BLaER1 treated with 17β-estradiol and CSF1 and Interleukin-3, amounts not matched to agents 10 nM and 100 nM (cell line): ENCODE data around the gene TRMT61A.
"Not testable (repeated sequence)": the region's sequence is repeated elsewhere in the genome, so short reads cannot be mapped to it uniquely, and the experiment has no call there.

Experiments used
- H3K27ac ChIP-seq, 11 experiments: shearing (Covaris generic); formaldehyde crosslinking; 2 replicates each; pipeline ENCODE4 v1.8.1; 2022
- H3K27me3 ChIP-seq, 11 experiments: shearing (Covaris generic); formaldehyde crosslinking; 2 replicates each; pipeline ENCODE4 v1.8.1; 2022
- H3K36me3 ChIP-seq, 11 experiments: shearing (Covaris generic); formaldehyde crosslinking; 2 replicates each; pipeline ENCODE4 v1.8.1; 2022
- H3K4me1 ChIP-seq, 10 experiments: shearing (Covaris generic); formaldehyde crosslinking; 2 replicates each; pipeline ENCODE4 v1.8.1; 2022
- H3K4me2 ChIP-seq, 11 experiments: shearing (Covaris generic); formaldehyde crosslinking; 2 replicates each; pipeline ENCODE4 v1.8.1; 2022
- H3K4me3 ChIP-seq, 10 experiments: shearing (Covaris generic); formaldehyde crosslinking; 2 replicates each; pipeline ENCODE4 v1.8.1; 2022
- H3K9ac ChIP-seq, 11 experiments: shearing (Covaris generic); formaldehyde crosslinking; 2 replicates each; pipeline ENCODE4 v1.8.1; 2022
- H3K9me3 ChIP-seq, 11 experiments: shearing (Covaris generic); formaldehyde crosslinking; replicated peaks in 1 of 11; 2 replicates each; pipeline ENCODE4 v1.8.1; 2022
- H4K20me1 ChIP-seq, 11 experiments: shearing (Covaris generic); formaldehyde crosslinking; 2 replicates each; pipeline ENCODE4 v1.8.1; 2022
- Cebpa-rat ChIP-seq, 11 experiments: shearing (Covaris generic); IDR thresholded peaks; 2 replicates each; pipeline ENCODE4 v1.8.1; 2022

TRMT61A gene

GRCh38 chr14:103522649-103523574 lies 6.1 kb upstream of the TRMT61A start, which contains the start of gene CKB:
Gene CKB, minus strand, starts transcription at chr14:103522830. Its CDS starts 337 bp downstream, at chr14:103522493.
- H3K9ac ChIP-seq: peak within 1 kb of the TSS; percentile 45 to 76 (median 67); a peak in 19 of 22 replicates
- no peaks in the 10 kb centered on the region for H3K36me3 ChIP-seq
- peaks cover 52 to 74% (median 63%) of the 10 kb centered on the region in 10 experiments for H3K4me1 ChIP-seq

DNA sequence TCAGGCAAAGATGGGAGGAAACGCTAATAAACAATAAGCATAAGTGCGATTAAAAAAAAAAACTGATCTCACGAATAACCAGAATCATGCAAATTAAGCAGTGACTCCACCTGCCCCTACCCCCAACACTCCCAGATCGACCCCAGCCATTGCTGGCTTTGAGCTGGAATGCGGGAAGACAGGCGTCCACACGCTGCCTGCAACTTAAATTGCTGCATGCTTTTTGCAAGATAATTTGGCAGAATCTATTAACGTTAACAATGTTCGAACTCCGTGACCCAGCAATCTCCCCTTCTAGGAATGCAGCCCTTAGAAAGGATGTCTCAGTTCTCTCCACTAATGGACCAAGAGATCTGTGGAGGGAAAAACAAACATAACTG lies 5.4 kb upstream of the TRMT61A start:
- H3K4me1 ChIP-seq: peaks cover 52 to 74% (median 63%) of the 10 kb centered on the region in 10 experiments
- H3K27me3 ChIP-seq: peaks cover 29 to 57% (median 45%) of the 10 kb centered on the region in 11 experiments
- TF ChIP-seq Cebpa-rat (IDR thresholded peaks at IDR 0.05): no peak
- 0 out of 22 replicates have a peak, but pooled peaks cover 0 to 9% (median 0%) of the 10 kb centered on the region in 11 experiments for H3K9me3 ChIP-seq
- H4K20me1 ChIP-seq: peaks cover 0 to 72% (median 22%) of the 10 kb centered on the region in 11 experiments; a peak in 15 of 22 replicates
- H3K9ac ChIP-seq: no peak overlapping the region
- no peak overlapping the region; a peak in 1 of 22 replicates for H3K4me2 ChIP-seq
- H3K27ac ChIP-seq: no peak overlapping the region
- H3K4me3 ChIP-seq: no peak overlapping the region
- H3K36me3 ChIP-seq: no peaks in the 10 kb centered on the region

More at GRCh38 chr14:103522649-103523574, 6.1 kb upstream of the TRMT61A start, which contains the start of gene CKB:
- 0 out of 22 replicates have a peak, but pooled peaks cover 0 to 9% (median 0%) of the 10 kb centered on the region in 11 experiments for H3K9me3 ChIP-seq
- peaks cover 0 to 78% (median 22%) of the 10 kb centered on the region in 11 experiments; a peak in 17 of 22 replicates for H4K20me1 ChIP-seq
- peak within 1 kb of the TSS; percentile 79 to 90 (median 86) for H3K4me2 ChIP-seq
- peak within 1 kb of the TSS in 6 of 11 experiments; percentile 17 to 67 (median 46); a peak in 5 of 22 replicates for H3K27ac ChIP-seq
- TF ChIP-seq Cebpa-rat (IDR thresholded peaks at IDR 0.05): no peak
- peak within 1 kb of the TSS; percentile 51 to 69 (median 60) for H3K4me3 ChIP-seq
- peaks cover 29 to 57% (median 45%) of the 10 kb centered on the region in 11 experiments for H3K27me3 ChIP-seq

- Histone ChIP-seq H3K4me1 (peaks cover 48 to 70% (median 59%) of the 10 kb centered on the region in 10 experiments), H3K27ac (no peak overlapping the region), H3K4me2 (0 out of 22 replicates have a peak overlapping the region, but pooled peaks of 3 of the 11 experiments have one; percentile 0 to 10 (median 1))
These were observed 4.7 kb upstream of the TRMT61A start for GRCh38 chr14:103524002-103524935.

GRCh38 chr14:103525430-103526246 lies 3.4 kb upstream of the TRMT61A start:
- peak overlapping the region in 10 of 11 experiments; percentile 87 to 99 (median 98); a peak in 18 of 22 replicates for H3K4me2 ChIP-seq
- not testable (repeated sequence) for H3K27ac ChIP-seq, H3K36me3 ChIP-seq, H3K4me3 ChIP-seq, H3K9me3 ChIP-seq
- peaks cover 29 to 52% (median 43%) of the 10 kb centered on the region in 11 experiments for H3K27me3 ChIP-seq
- peaks cover 5 to 59% (median 15%) of the 10 kb centered on the region in 11 experiments; a peak in 18 of 22 replicates for H4K20me1 ChIP-seq
- peak overlapping the region in 1 of 11 experiments; percentile 44; a peak in 1 of 22 replicates for H3K9ac ChIP-seq
- peaks cover 45 to 67% (median 57%) of the 10 kb centered on the region in 10 experiments for H3K4me1 ChIP-seq

More at GRCh38 chr14:103524002-103524935, 4.7 kb upstream of the TRMT61A start:
- H3K9ac ChIP-seq: no peak overlapping the region
- no peak for TF ChIP-seq Cebpa-rat (IDR thresholded peaks at IDR 0.05)
- H3K27me3 ChIP-seq: peaks cover 29 to 57% (median 45%) of the 10 kb centered on the region in 11 experiments
- no peak overlapping the region for H3K4me3 ChIP-seq
- H3K36me3 ChIP-seq: no peaks in the 10 kb centered on the region
- 0 out of 22 replicates have a peak, but pooled peaks cover 0 to 9% (median 0%) of the 10 kb centered on the region in 11 experiments for H3K9me3 ChIP-seq
- H4K20me1 ChIP-seq: peaks cover 0 to 65% (median 19%) of the 10 kb centered on the region in 11 experiments; a peak in 15 of 22 replicates

GRCh38 chr14:103526247-103526913 lies 2.6 kb upstream of the TRMT61A start:
- Histone ChIP-seq H4K20me1 (peaks cover 5 to 65% (median 22%) of the 10 kb centered on the region in 11 experiments; a peak in 20 of 22 replicates), H3K36me3 (peaks cover 0 to 16% (median 14%) of the 10 kb centered on the region in 11 experiments; a peak in 17 of 22 replicates), H3K9me3 (0 out of 22 replicates have a peak, but pooled peaks cover 0 to 9% (median 0%) of the 10 kb centered on the region in 11 experiments), H3K4me3 (no peak overlapping the region), H3K27me3 (peaks cover 29 to 45% (median 36%) of the 10 kb centered on the region in 11 experiments), H3K4me2 (peak overlapping the region; percentile 87 to 99 (median 98)), H3K4me1 (peaks cover 48 to 70% (median 60%) of the 10 kb centered on the region in 10 experiments), H3K9ac (peak overlapping the region in 1 of 11 experiments; percentile 44; a peak in 1 of 22 replicates), H3K27ac (peak overlapping the region in 2 of 11 experiments; percentile 38 to 86; a peak in 2 of 22 replicates)
- no peak for TF ChIP-seq Cebpa-rat (IDR thresholded peaks at IDR 0.05)

DNA sequence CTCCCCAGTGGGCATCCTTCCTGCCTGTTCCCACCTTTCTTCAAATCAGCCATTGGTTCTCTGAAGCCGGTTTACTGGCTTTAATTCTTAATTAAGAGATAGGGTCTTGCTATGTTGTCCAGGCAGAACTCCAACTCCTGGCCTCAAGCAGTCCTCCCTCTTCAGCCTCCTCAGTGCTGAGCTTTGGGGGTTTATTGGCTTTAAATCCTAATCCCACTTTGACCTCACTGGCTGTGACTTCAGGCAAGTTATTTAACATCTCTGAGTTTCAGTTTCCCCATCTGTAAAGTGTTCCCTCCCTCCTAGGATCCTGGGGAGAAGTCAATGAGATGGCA lies 2.1 kb upstream of the TRMT61A start:
- Histone ChIP-seq H3K4me2 (peak overlapping the region; percentile 87 to 99 (median 98)), H4K20me1 (peaks cover 5 to 70% (median 27%) of the 10 kb centered on the region in 11 experiments; a peak in 20 of 22 replicates), H3K9ac (peak overlapping the region in 3 of 11 experiments; percentile 44 to 98 (median 96); a peak in 4 of 22 replicates), H3K27me3 (peaks cover 24 to 40% (median 31%) of the 10 kb centered on the region in 11 experiments), H3K4me1 (peaks cover 50 to 70% (median 61%) of the 10 kb centered on the region in 10 experiments), H3K36me3 (peaks cover 0 to 21% (median 19%) of the 10 kb centered on the region in 11 experiments; a peak in 17 of 22 replicates), H3K4me3 (no peak overlapping the region), H3K9me3 (0 out of 22 replicates have a peak, but pooled peaks cover 0 to 9% (median 0%) of the 10 kb centered on the region in 11 experiments), H3K27ac (peak overlapping the region in 6 of 11 experiments; percentile 6 to 86 (median 47); a peak in 7 of 22 replicates)
- no peak for TF ChIP-seq Cebpa-rat (IDR thresholded peaks at IDR 0.05)
